Smooth muscle cell of bladder (primary cell): ENCODE results near the gene KLRK1. TPM values are rescaled to one million over a fixed set of nuclear protein-coding genes. Genes with fewer than 3 reads are reported as not detected.

Experiments
- total RNA-seq: library from RNA; depleted of rRNA; stranded (reverse); fragments of >200 nt; gene quantifications from 2 replicates; pipeline ENCODE4 v1.2.3, GENCODE V29; 2014

The KLRK1 gene
- total RNA-seq: not detected in 2 replicates

DNA sequence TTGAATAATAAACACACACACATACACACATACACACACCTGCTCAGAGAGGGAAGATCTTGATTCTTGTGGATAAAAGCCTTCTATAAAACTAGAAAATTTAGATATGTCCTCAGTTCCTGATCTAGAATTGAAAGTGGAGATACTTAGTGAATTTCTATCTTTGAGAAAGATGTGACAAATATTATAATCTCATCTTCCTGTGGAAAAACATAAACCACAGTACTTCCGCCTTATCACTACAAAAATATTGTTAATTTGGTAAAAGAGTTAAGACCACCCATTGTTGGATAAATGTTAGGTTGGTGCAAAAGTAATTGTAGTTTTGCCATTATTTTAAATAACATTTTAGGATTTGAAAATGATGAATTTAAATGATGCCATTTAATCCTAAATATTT lies at the start of gene KLRK1:
Gene KLRK1 (minus strand): TSS at position 138 of the 400 bp plus-strand sequence. CDS start 1,231 bp downstream, outside the sequence.

GRCh38 chr12:10435816-10436215 lies 46.0 kb upstream of the KLRK1 start, which contains the start of gene KLRC2:
TSS of gene KLRC2 (minus strand) at chr12:10436010. CDS start at chr12:10435986, 24 bp downstream.

DNA sequence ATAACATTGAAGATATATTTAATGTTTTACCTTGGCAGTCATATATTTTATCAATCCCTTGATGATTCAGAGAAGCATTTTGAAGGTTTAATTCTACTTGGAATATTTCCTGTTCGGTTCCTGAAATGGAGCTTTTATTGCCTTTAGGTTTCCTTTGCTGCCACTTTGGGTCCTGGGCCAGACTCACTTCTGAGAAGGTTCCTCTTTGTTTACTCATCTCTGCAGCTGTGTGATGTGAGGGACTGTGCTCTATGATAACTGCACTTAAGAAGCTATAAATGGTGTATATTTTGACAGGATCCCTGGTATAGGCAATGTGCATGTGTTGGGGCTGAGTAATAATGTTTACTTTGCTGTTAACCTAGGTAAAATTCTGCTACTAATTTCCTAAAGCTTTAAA lies 30.5 kb upstream of the KLRK1 start, which contains the start of gene KLRC3:
Gene KLRC3 (minus strand): TSS at position 262 of the 400 bp plus-strand sequence. CDS start 45 bp downstream, at position 217.

GRCh38 chr12:10409392-10409791 lies 19.6 kb upstream of the KLRK1 start, which contains the start of gene KLRC4:
TSS of gene KLRC4 (minus strand) at chr12:10409757. CDS start at chr12:10409575, 182 bp downstream.

Other genes with a start within 250 kb of the KLRK1 start
- gene OLR1, start 217.9 kb downstream of the KLRK1 start, total RNA-seq: 0.92 and 3.1 TPM in 2 replicates
- 0.09 and 0.14 TPM in 2 replicates for gene TMEM52B, start 211.0 kb downstream of the KLRK1 start, total RNA-seq
- 71.4 and 77.6 TPM in 2 replicates for gene GABARAPL1, start 177.2 kb downstream of the KLRK1 start, total RNA-seq
- gene KLRD1, start 82.2 kb downstream of the KLRK1 start, total RNA-seq: under 0.01 and 0.46 TPM in 2 replicates
- not detected in 2 replicates for gene KLRC4, start 19.7 kb upstream of the KLRK1 start, total RNA-seq
- not detected in 2 replicates for gene KLRC3, start 30.6 kb upstream of the KLRK1 start, total RNA-seq
- not detected in 2 replicates for gene KLRC2, start 46.0 kb upstream of the KLRK1 start, total RNA-seq
- gene KLRC1, start 63.3 kb upstream of the KLRK1 start, total RNA-seq: not detected in 2 replicates
- 0.92 and 16.2 TPM in 2 replicates for gene EIF2S3B, start 115.8 kb upstream of the KLRK1 start, total RNA-seq
- gene MAGOHB, start 223.6 kb upstream of the KLRK1 start, total RNA-seq: 16.4 and 22.8 TPM in 2 replicates